LNCAP (cell line): ENCODE data around the gene NEU4.

Source experiments
- TF ChIP-seq, protein P1 (sequence below): fragments of 450-650 bp; IDR thresholded peaks from 2 replicates; pipeline ENCODE4 v1.5.1; 2017; ENCODE audit warnings: mild to moderate bottlenecking

The NEU4 gene

DNA sequence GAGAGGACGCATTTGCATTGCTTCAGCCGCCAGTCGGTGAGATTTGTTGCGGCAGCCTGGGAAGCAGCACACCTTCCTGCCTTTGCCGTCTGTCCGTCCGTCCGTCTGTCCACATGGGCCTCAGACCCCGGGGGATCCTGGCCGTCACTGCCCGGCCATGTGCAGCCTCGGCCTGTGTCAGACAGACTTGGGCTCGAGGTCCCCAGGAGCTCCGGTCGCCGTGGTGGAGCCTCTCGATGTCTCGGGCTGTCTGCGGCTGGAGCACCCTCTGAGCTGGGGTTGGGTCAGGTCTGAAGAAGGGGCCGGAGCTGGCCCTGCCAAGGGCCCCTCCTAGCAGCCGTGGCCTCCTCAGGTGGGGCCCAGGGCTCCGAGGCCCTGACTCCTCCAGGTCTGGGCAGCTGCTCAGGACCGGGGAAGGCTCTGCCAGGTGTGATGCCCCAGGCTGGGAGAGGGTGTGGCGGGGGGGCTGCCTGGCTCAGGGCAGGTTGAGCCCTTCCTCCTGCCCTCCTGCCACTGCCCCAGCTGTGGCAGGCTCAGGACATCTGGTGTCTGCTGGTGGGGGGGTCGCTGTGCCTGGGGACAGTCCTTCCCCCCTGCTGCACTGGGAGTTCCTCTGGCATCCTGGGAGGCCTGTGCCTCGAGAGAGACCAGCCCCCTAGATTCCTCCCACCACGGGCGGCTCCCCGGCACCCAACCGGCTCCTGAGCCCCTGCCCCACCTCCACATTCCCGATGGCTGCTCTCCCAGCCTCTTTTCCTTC lies 11.8 kb downstream of the NEU4 start:
- TF ChIP-seq, protein P1, sequence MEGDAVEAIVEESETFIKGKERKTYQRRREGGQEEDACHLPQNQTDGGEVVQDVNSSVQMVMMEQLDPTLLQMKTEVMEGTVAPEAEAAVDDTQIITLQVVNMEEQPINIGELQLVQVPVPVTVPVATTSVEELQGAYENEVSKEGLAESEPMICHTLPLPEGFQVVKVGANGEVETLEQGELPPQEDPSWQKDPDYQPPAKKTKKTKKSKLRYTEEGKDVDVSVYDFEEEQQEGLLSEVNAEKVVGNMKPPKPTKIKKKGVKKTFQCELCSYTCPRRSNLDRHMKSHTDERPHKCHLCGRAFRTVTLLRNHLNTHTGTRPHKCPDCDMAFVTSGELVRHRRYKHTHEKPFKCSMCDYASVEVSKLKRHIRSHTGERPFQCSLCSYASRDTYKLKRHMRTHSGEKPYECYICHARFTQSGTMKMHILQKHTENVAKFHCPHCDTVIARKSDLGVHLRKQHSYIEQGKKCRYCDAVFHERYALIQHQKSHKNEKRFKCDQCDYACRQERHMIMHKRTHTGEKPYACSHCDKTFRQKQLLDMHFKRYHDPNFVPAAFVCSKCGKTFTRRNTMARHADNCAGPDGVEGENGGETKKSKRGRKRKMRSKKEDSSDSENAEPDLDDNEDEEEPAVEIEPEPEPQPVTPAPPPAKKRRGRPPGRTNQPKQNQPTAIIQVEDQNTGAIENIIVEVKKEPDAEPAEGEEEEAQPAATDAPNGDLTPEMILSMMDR: no peak

DNA sequence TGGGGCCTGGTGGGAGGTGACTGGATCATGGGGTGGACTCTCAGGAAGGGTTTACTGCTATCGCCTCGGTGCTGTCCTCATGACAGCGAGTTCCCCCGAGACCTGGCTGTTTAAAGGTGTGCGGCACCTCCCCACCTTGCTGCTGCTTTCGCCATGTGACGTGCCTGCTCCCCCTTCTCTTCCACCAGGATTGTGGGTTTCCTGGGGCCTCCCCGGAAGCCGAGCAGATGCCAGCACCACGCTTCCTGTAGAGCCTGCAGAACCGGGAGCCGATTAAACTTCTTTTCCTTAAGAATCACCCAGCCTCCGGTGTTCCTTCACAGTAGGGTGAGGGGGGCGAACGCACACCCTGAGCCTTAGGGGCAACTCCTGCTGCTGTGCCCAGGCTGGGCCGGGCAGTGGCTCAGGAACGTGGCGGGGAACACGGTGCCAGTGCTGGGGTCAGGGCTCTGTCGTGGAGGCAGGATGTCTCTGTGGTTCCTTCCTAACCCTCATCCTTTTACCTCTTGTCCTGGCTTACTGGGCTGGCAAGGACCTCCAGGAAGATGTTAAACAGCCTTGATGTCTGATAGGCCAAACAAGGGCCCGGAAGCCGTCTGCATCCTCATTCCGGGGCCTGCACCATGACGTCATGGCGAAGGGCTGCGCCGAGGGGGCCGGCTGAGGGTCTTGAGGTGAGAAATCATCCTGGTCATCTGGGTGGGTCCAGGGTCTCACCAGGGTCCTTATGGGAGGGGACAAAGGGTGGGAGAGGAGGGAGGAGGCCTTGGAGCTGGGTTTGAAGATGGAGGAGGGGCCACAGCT lies 12.7 kb downstream of the NEU4 start:
- TF ChIP-seq, protein P1: no peak

DNA sequence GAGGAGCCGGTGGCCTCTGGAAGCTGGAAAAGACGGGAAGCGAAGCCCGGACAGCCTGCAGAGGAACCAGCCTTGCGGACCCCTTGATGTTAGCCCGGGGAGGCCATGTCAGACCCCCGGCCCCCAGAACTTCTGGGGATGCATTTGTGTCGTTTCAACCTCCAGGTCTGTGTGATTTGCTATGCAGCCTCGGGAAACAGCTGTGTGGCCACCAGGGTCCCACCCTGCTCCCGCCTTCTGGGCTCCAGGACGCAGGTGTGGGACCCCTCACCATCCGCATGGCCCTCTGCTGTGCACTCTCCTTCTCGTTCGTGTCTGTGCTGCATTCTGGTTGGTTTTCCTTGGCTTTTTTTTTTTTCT lies 13.3 kb downstream of the NEU4 start:
- TF ChIP-seq, protein P1: no peak

DNA sequence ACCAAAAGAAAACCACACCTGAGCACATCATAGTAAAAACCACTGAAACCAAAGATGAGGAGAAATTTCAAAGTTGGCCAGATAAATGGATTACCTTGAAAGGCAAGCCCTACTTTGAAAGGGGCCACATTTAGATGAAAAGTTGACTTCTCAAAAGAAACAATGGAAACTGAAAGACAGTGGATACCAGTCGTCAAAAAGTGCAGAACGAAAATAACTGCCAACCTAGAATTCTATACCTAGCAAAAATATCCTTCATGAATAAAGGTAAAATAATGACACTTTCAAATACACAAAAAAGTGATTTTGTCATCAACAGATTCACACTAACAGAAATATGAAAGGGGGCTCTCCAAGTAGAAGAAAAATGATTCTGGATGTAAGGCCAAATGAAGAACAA lies 18.4 kb downstream of the NEU4 start:
- TF ChIP-seq, protein P1: no peak

DNA sequence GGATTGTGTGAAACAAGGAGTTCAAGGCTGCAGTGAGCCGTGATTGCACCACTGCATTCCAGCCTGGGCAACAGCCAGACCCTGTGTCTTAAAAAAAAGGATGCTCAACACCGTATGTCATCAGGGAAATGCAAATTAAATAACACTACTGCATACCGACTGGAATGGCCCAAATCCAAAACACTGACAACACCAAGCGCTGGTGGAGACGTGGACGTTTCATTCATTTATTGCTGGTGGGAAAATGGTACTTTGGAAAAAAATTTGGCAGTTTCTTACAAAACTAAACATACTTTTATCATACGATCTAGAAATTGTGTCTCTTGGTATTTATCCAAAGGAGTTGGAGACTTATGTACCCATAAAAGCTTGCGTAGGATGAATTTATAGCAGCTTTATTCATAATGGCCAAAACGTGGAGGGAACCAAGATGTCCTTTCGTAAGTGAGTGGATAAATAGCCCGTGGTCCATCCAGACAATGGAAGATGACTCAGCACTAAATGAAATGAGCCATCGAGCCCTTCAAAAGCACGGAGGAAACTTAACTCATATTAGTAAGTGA lies 24.2 kb downstream of the NEU4 start:
- TF ChIP-seq, protein P1: no peak

DNA sequence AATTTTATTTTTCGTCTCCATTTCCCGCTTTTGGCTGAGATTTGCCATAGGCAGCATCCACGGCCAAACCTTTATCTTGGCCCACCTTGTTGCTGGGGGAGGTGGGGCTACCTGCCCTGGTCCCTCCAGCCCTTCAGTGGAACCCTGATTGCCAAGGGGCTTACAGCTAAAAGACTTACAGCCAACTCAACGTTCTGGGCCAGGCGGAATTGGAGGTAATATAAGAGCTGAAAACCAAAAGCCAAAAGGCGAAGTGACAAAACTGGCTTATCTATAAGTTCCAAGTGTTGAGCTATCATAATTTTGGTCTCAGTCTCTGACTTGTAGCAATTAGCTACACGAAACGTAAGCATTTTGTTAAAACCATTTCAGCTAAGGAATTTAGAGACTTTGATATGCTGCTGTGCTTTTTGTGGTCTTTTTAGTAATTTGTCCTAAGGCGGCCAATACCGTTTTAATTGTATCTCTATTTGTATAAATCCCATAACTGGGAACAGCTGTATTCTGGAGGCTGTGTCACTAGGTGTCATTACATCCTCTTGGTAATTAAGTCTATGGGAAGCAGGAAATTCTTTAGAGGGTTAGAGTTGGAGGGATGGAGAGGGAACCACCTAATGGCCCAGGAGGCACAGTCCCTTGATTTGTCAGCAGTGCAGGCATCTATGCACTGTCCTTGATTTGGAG lies 25.7 kb downstream of the NEU4 start:
- TF ChIP-seq, protein P1: no peak

DNA sequence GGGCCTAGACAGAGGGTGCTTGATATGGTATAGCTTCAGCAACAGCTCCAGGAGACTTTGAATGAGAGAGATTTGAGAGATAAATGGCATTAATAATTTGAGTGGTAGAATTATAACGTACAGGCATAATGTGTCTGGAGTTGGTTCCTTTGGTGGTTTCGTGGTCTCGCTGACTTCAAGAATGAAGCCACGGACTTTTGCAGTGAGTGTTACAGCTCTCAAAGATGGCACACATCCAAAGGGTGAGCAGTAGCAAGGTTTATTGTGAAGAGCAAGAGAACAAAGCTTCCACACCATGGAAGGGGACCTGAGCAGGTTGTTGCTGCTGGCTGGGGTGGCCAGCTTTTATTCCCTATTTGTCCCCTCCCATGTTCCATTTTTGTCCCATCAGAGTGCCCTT lies 26.6 kb downstream of the NEU4 start:
- TF ChIP-seq, protein P1: no peak
